Gastrocnemius medialis (tissue), 4 donors: ENCODE measurements around the gene ETF1.

Experiments
- CTCF ChIP-seq, 5 experiments: fragments of 450-650 bp in 3 of 5; fragments of 200-600 bp in 2 of 5; sonication (generic) in 2 of 5; IDR thresholded peaks in 4 of 5; conservative IDR thresholded peaks in 1 of 5; 1 replicate in 4 of 5; 2 replicates in 1 of 5; pipeline ENCODE4 v1.5.1; 2016 to 2019; ENCODE audit warnings: antibody characterized with exemption in 5 of 5, mild to moderate bottlenecking in 3 of 5, moderate library complexity in 3 of 5
- POLR2A ChIP-seq, 2 donors: fragments of 450-650 bp; IDR thresholded peaks; one replicate each; pipeline ENCODE4 v1.6.1; 2017; ENCODE audit warnings: antibody characterized with exemption in 2 of 2, mild to moderate bottlenecking in 2 of 2, moderate library complexity in 2 of 2

- TF ChIP-seq CTCF (IDR thresholded peaks at IDR 0.05 in 4 of 5, conservative IDR thresholded peaks at IDR 0.05 in 1 of 5) (no peak), POLR2A (IDR thresholded peaks at IDR 0.05) (no peak)
Observed at GRCh38 chr5:138469540-138470321, 73.3 kb downstream of the ETF1 start.
